Heart left ventricle (tissue), 13 donors: ENCODE measurements around the gene CCDC69.

Experiments used
- CTCF ChIP-seq, 12 donors: fragments of 200-600 bp; sonication (generic) in 4 of 12; IDR thresholded peaks; one replicate each; pipeline versions ENCODE4 v1.5.0 to v1.8.0; 2018 to 2022; ENCODE audit warnings: antibody characterized with exemption in 12 of 12, mild to moderate bottlenecking in 5 of 12
- POLR2A ChIP-seq, 2 donors: fragments of 450-650 bp; IDR thresholded peaks; one replicate each; pipeline ENCODE4 v1.6.1; 2017; ENCODE audit warnings: antibody characterized with exemption in 2 of 2, mild to moderate bottlenecking in 2 of 2, moderate library complexity in 2 of 2
- donor health status: ischemic (EF 13 %, LVEDD 7.1; RV severe dilation, severe dysfunction).
- donor health status: DM: no; HTN: yes; CAD: no.
- donor health status: DM: no; HTN: no; CAD: no.
- donor health status: ischemic (EF 25% LVEDD 6.9; RV normal size, moderate dysfunction).
- donor health status: ischemic (EF 25% LVEDD 5.7; RV mildly dilated, moderate dysfunction).
- donor health status: ischemic (EF 35%, LVEDD 5.7; RV mildly dilated, moderate dysfunction).
- donor health status: nonischemic (EF 11% LVEDD 7.7; RV severe dilation, severe dysfunction).
- donor health status: DM: yes; HTN: yes; CAD: no.
- donor health status: PGD.
- donor health status: ischemic (EF 29% LVEDD 5.4; RV normal size, mild dysfunction).
- donor health status: nonischemic (EF 23%, LVEDD 6.1; RV moderate dilation, normal function).

- TF ChIP-seq CTCF (IDR thresholded peaks at IDR 0.05) (no peak), POLR2A (IDR thresholded peaks at IDR 0.05) (no peak)
Observed at GRCh38 chr5:151254556-151254955, 30.7 kb upstream of the CCDC69 start.
